CD4-positive, alpha-beta T cell treated with Interleukin-15 for 4 hours (primary cell): ENCODE results near the gene WNT3A.

Experiments used
- DNase-seq: peaks from one replicate; pipeline ENCODE4 v3.0.0-alpha.2; 2020; ENCODE audit warnings: low spot score

Gene WNT3A

GRCh38 chr1:227999056-227999930 lies 7.5 kb upstream of the WNT3A start:
- peak; percentile 65 for DNase-seq

- DNase-seq, result no peak
Observed at GRCh38 chr1:228000416-228000815, 6.4 kb upstream of the WNT3A start.

GRCh38 chr1:228000836-228001563 lies 5.8 kb upstream of the WNT3A start:
- no peak for DNase-seq

- no peak for DNase-seq
Observed at GRCh38 chr1:228001738-228002535, 4.9 kb upstream of the WNT3A start.

- no peak for DNase-seq
Observed at GRCh38 chr1:228002792-228003191, 4.0 kb upstream of the WNT3A start.

- DNase-seq, result no peak
Observed at GRCh38 chr1:228003461-228004330, 3.1 kb upstream of the WNT3A start.

- DNase-seq, result no peak
Observed at GRCh38 chr1:228004331-228004855, 2.4 kb upstream of the WNT3A start.

- no peak for DNase-seq
Observed at GRCh38 chr1:228004856-228005462, 1.8 kb upstream of the WNT3A start.

- no peak for DNase-seq
Observed at GRCh38 chr1:228005511-228006033, 1.2 kb upstream of the WNT3A start.

- DNase-seq, result no peak
Observed at GRCh38 chr1:228006034-228006785, 588 bp upstream of the WNT3A start.

GRCh38 chr1:228007049-228007800 lies 427 bp downstream of the WNT3A start:
- DNase-seq, result no peak

GRCh38 chr1:228007801-228008341 lies 1.1 kb downstream of the WNT3A start:
- no peak for DNase-seq

- no peak for DNase-seq
Observed at GRCh38 chr1:228008391-228009115, 1.8 kb downstream of the WNT3A start.

- DNase-seq, result no peak
Observed at GRCh38 chr1:228009116-228009827, 2.5 kb downstream of the WNT3A start.

- no peak for DNase-seq
Observed at GRCh38 chr1:228009828-228010775, 3.3 kb downstream of the WNT3A start.

GRCh38 chr1:228010921-228011320 lies 4.1 kb downstream of the WNT3A start:
- DNase-seq, result no peak
